ENCODE data around the gene PAPSS1. TPM values are rescaled to one million over a fixed set of nuclear protein-coding genes. Genes with fewer than 3 reads are reported as not detected.

PAPSS1 gene
- total RNA-seq, 1 experiment from 2014 or later, result 83.6 TPM

DNA sequence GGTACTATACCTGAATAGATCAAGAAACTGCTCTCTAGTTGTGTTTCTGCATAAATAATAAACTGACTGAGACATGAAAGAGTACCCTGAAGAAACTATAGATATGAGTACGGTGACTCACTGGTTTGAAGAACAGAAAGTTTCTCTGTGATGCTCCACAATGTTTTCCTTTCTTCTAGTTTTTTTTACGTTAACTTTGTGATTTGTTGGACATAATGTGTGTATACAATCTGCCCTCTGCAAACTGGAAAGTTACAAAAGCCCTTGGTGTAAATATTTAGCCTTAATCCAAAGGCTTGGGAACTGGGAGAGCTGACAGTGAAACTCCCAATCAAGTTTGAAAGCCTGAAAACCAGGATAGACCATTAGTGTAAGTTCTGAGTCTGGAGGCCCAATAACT lies 31.6 kb upstream of the PAPSS1 start:
- Histone ChIP-seq H3K23me2 (ENCODE audit: insufficient read length, low read depth, low read length, poor library complexity, severe bottlenecking) (no peaks in the 10 kb centered on the region), H3K56ac (ENCODE audit: insufficient read length, low read depth, low read length) (no peak overlapping the region), H4K20me1 (ENCODE audit: control insufficient read depth, insufficient read depth, insufficient read length) (no peaks in the 10 kb centered on the region), H3K4me1 (ENCODE audit: insufficient read depth, low read length) (peaks cover 6% of the 10 kb centered on the region; the same call in 1 of the 2 replicates), H3K4ac (ENCODE audit: low read depth, low read length) (no peak overlapping the region), H2AK5ac (ENCODE audit: insufficient read length, low read length) (no peak overlapping the region), H2BK12ac (ENCODE audit: insufficient read length, low read depth, low read length) (no peak overlapping the region), H2AFZ (ENCODE audit: low read length) (no peak overlapping the region), H2BK5ac (ENCODE audit: insufficient read length, low read length) (no peak overlapping the region), H4K5ac (ENCODE audit: insufficient read length, low read depth, low read length) (no peak overlapping the region), H3K9me3 (ENCODE audit: control insufficient read depth, low read depth, low read length) (no peaks in the 10 kb centered on the region), H2BK15ac (ENCODE audit: low read depth, low read length) (no peak overlapping the region), H3K79me1 (ENCODE audit: insufficient read depth, low read depth, low read length, poor library complexity, severe bottlenecking) (no peaks in the 10 kb centered on the region), H3K14ac (ENCODE audit: insufficient read depth, low read length) (no peak overlapping the region), H3K27ac (ENCODE audit: insufficient read length, low read depth, low read length) (no peak overlapping the region), H3K79me2 (ENCODE audit: insufficient read depth, low read length) (no peaks in the 10 kb centered on the region), H4K8ac (replicated peaks; ENCODE audit: insufficient read length, low read depth, low read length) (no peak overlapping the region), H2BK20ac (ENCODE audit: low read depth, low read length, poor library complexity, severe bottlenecking) (no peak overlapping the region), H3K4me2 (ENCODE audit: insufficient read depth, insufficient read length, low read length) (no peak overlapping the region), H3K18ac (ENCODE audit: insufficient read length, low read depth, low read length) (no peak overlapping the region), H4K91ac (ENCODE audit: insufficient read length, low read depth, low read length) (no peak overlapping the region), H2BK120ac (ENCODE audit: low read depth, low read length, poor library complexity, severe bottlenecking) (no peak overlapping the region), H3K27me3 (ENCODE audit: insufficient read depth, low read length) (no peaks in the 10 kb centered on the region), H3T11ph (ENCODE audit: low read length) (no peak overlapping the region), H3K23ac (ENCODE audit: insufficient read length, low read depth, low read length) (no peak overlapping the region), H3K9ac (ENCODE audit: extremely low read depth, insufficient read length, low read length) (no peak overlapping the region)
- H3K9me3 Mint-ChIP-seq, result peaks cover 14 to 15% of the 10 kb centered on the region in 2 experiments
- peaks cover 12 to 16% of the 10 kb centered on the region in 2 experiments for H3K4me1 Mint-ChIP-seq
- H3K27ac Mint-ChIP-seq, result no peak overlapping the region
- no CpG with 5 or more reads among the region's 2 CpGs for WGBS (ENCODE audit: extremely low coverage, insufficient read length, low lambda C conversion rate)
- TF ChIP-seq, protein P1, sequence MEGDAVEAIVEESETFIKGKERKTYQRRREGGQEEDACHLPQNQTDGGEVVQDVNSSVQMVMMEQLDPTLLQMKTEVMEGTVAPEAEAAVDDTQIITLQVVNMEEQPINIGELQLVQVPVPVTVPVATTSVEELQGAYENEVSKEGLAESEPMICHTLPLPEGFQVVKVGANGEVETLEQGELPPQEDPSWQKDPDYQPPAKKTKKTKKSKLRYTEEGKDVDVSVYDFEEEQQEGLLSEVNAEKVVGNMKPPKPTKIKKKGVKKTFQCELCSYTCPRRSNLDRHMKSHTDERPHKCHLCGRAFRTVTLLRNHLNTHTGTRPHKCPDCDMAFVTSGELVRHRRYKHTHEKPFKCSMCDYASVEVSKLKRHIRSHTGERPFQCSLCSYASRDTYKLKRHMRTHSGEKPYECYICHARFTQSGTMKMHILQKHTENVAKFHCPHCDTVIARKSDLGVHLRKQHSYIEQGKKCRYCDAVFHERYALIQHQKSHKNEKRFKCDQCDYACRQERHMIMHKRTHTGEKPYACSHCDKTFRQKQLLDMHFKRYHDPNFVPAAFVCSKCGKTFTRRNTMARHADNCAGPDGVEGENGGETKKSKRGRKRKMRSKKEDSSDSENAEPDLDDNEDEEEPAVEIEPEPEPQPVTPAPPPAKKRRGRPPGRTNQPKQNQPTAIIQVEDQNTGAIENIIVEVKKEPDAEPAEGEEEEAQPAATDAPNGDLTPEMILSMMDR (conservative IDR thresholded peaks at IDR 0.05), result no peak
- peaks cover 4 to 15% (median 7%) of the 10 kb centered on the region in 3 experiments; a peak in 6 of 7 replicates for H3K36me3 Mint-ChIP-seq (ENCODE audit: insufficient read depth in 1 of 3, low read depth in 3 of 3)
- H3K4me3 Mint-ChIP-seq, result no peak overlapping the region
- DNase-seq, result no peak
- H3K27me3 Mint-ChIP-seq (ENCODE audit: low read depth), result peaks cover 2% of the 10 kb centered on the region; the same call in 1 of the 2 replicates

All from H9 (cell line).